ENCODE results near the gene OCA2. TPM values are rescaled to one million over a fixed set of nuclear protein-coding genes. Genes with fewer than 3 reads are reported as not detected.

The OCA2 gene
- total and polyA plus RNA-seq, 2 of the 8 experiments (the other 6 are each of a cell fraction or from before 2014, with no cell fraction given) = 0.20 TPM

- Histone ChIP-seq H3K4ac (replicated peaks; ENCODE audit: insufficient read length, low read depth, low read length) (no peak overlapping the region), H3K4me1 (replicated peaks in 1 of 4; ENCODE audit: control insufficient read depth in 3 of 4, insufficient read depth in 4 of 4, low read length in 3 of 4) (peaks cover 0 to 3% (median under 1%) of the 10 kb centered on the region in 4 experiments; a peak in 2 of 7 replicates), H2BK120ac (replicated peaks; ENCODE audit: low read depth, low read length) (no peak overlapping the region), H3K56ac (replicated peaks; ENCODE audit: insufficient read length, low read depth, low read length) (no peak overlapping the region), H3K23me2 (ENCODE audit: low read depth, low read length) (no peaks in the 10 kb centered on the region), H4K91ac (replicated peaks; ENCODE audit: insufficient read length, low read length) (no peak overlapping the region), H3K79me2 (ENCODE audit: control insufficient read depth in 1 of 2, insufficient read depth in 2 of 2, low read length in 2 of 2) (no peaks in the 10 kb centered on the region), H2BK15ac (ENCODE audit: low read length) (no peak overlapping the region), H3K14ac (ENCODE audit: insufficient read length) (no peak overlapping the region), H3K4me2 (ENCODE audit: insufficient read depth in 1 of 2, low read depth in 2 of 2, low read length in 2 of 2) (no peak overlapping the region), H4K5ac (ENCODE audit: insufficient read length, low read depth, low read length) (no peak overlapping the region), H3K36me3 (ENCODE audit: control insufficient read depth in 2 of 4, insufficient read depth in 4 of 4, low read length in 3 of 4) (no peaks in the 10 kb centered on the region), H3K79me1 (ENCODE audit: low read depth, low read length) (no peaks in the 10 kb centered on the region), H2BK5ac (ENCODE audit: low read depth, low read length) (no peak overlapping the region), H3K9me3 (ENCODE audit: insufficient read depth in 2 of 2, low read depth in 1 of 2, low read length in 1 of 2) (no peaks in the 10 kb centered on the region), H2BK20ac (ENCODE audit: low read length) (no peak overlapping the region), H3K27me3 (replicated peaks in 1 of 4; ENCODE audit: control insufficient read depth in 3 of 4, extremely low read depth in 1 of 4, insufficient read depth in 3 of 4, low read length in 3 of 4) (no peaks in the 10 kb centered on the region), H2AK5ac (ENCODE audit: low read depth, low read length) (no peak overlapping the region), H3K23ac (ENCODE audit: insufficient read length) (no peak overlapping the region), H4K8ac (ENCODE audit: extremely low read depth, insufficient read depth, low read length) (no peak overlapping the region), H3K27ac (ENCODE audit: low read depth, low read length) (no peak overlapping the region), H4K20me1 (replicated peaks in 1 of 2; ENCODE audit: control insufficient read depth in 1 of 2, insufficient read depth in 2 of 2, low read length in 2 of 2) (no peaks in the 10 kb centered on the region), H2AFZ (ENCODE audit: low read length) (no peak overlapping the region), H2BK12ac (ENCODE audit: low read depth, low read length) (no peak overlapping the region), H3K4me3 (ENCODE audit: extremely low read depth in 1 of 4, insufficient read depth in 2 of 4, low read depth in 3 of 4, low read length in 4 of 4) (no peak overlapping the region), H3K18ac (ENCODE audit: extremely low read depth, low read length) (no peak overlapping the region), H3K9ac (replicated peaks in 1 of 4; ENCODE audit: extremely low read depth in 1 of 4, low read depth in 3 of 4, low read length in 3 of 4) (no peak overlapping the region)
- FAIRE-seq (no peak), DNase-seq (ENCODE audit: low read depth in 1 of 2, low spot score in 2 of 2) (no peak)
- no peak for TF ChIP-seq CTBP2 (IDR thresholded peaks at IDR 0.05; ENCODE audit: borderline replicate concordance, insufficient read depth, insufficient read length, low read length)
- CTCF ChIA-PET (ENCODE audit: partially characterized antibody) = interaction anchor here (1.0 to 2.3 kb wide), 3 partner anchors 10 to 45 kb away, joined by 3 to 12 read pairs (median 5); no protein-coding TSS in a partner anchor
- POLR2A ChIA-PET (ENCODE audit: partially characterized antibody) = no interaction called here
- 88% methylated on average over 3 of the region's 3 CpGs; no CpG with 5 or more reads in 1 of the 2 experiments for WGBS, 2 experiments (ENCODE audit: extremely low coverage in 1 of 2, insufficient coverage in 1 of 2, insufficient read length in 1 of 2, insufficient replicate concordance in 2 of 2, low coverage in 1 of 2, low lambda C conversion rate in 2 of 2, missing lambda C conversion rate in 1 of 2)
Observed at GRCh38 chr15:27725731-27726130, 373.4 kb downstream of the OCA2 start.

Data from H1 (cell line).